Measurements from ENCODE around the gene ROBO1.

- TF ChIP-seq, protein P1, sequence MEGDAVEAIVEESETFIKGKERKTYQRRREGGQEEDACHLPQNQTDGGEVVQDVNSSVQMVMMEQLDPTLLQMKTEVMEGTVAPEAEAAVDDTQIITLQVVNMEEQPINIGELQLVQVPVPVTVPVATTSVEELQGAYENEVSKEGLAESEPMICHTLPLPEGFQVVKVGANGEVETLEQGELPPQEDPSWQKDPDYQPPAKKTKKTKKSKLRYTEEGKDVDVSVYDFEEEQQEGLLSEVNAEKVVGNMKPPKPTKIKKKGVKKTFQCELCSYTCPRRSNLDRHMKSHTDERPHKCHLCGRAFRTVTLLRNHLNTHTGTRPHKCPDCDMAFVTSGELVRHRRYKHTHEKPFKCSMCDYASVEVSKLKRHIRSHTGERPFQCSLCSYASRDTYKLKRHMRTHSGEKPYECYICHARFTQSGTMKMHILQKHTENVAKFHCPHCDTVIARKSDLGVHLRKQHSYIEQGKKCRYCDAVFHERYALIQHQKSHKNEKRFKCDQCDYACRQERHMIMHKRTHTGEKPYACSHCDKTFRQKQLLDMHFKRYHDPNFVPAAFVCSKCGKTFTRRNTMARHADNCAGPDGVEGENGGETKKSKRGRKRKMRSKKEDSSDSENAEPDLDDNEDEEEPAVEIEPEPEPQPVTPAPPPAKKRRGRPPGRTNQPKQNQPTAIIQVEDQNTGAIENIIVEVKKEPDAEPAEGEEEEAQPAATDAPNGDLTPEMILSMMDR (IDR thresholded peaks at IDR 0.05; ENCODE audit: insufficient read depth, low read length, poor library complexity, severe bottlenecking) = no peak
- TF ChIP-seq EZH2phosphoT487 (conservative IDR thresholded peaks at IDR 0.05; ENCODE audit: low read length) = no peak
Observed at GRCh38 chr3:78732893-78733292, 1034.9 kb downstream of the ROBO1 start.
